GM11168 (cell line): ENCODE data around the gene NUDT22.

ENCODE experiments used
- in situ Hi-C: fragments of 300-500 bp; cut with MboI; formaldehyde crosslinking; loops from one replicate; pipeline ENCODE4 v1.12.0; 2022; ENCODE audit warnings: low sequenced_read_pairs; ENCODE audit not compliant: unreplicated experiment

Gene NUDT22

GRCh38 chr11:64268025-64268892 is 42.2 kb downstream of the NUDT22 start:
- in situ Hi-C loops: no loop called here

- in situ Hi-C loops: no loop called here
Observed at GRCh38 chr11:64268893-64269539, 42.9 kb downstream of the NUDT22 start.

- in situ Hi-C loops: no loop called here
Observed at GRCh38 chr11:64269540-64270220, 43.6 kb downstream of the NUDT22 start.

- in situ Hi-C loops: no loop called here
Observed at GRCh38 chr11:64275031-64275800, 49.1 kb downstream of the NUDT22 start.

- in situ Hi-C loops: no loop called here
Observed at GRCh38 chr11:64275841-64276240, 49.8 kb downstream of the NUDT22 start.

- in situ Hi-C loops: no loop called here
Observed at GRCh38 chr11:64276653-64277431, 50.8 kb downstream of the NUDT22 start.

GRCh38 chr11:64278576-64279190 is 52.6 kb downstream of the NUDT22 start:
- in situ Hi-C loops: no loop called here
